Neural progenitor cell (in vitro differentiated cells): ENCODE results near the gene EAF1. TPM values are rescaled to one million over a fixed set of nuclear protein-coding genes. Genes with fewer than 3 reads are reported as not detected.
A peak's percentile ranks its signal among the peaks of the same experiment; 100 is the strongest.

Source experiments
- DNase-seq: peaks from one replicate; pipeline ENCODE4 v3.0.0-alpha.2; 2016; ENCODE audit warnings: low spot score
- H2AFZ ChIP-seq: fragments of 200-600 bp; sonication (generic); replicated peaks from 2 replicates; pipeline ENCODE4 v1.6.1; 2016; ENCODE audit warnings: antibody characterized with exemption
- H3F3A ChIP-seq: fragments of 200-600 bp; sonication (generic); 2 replicates; pipeline ENCODE4 v1.6.1; 2016; ENCODE audit warnings: antibody characterized with exemption, low read depth
- H3K27ac ChIP-seq: fragments of 200-600 bp; sonication (generic); 2 replicates; pipeline ENCODE4 v1.5.1; 2016; ENCODE audit warnings: mild to moderate bottlenecking
- H3K27me3 ChIP-seq: fragments of 200-600 bp; sonication (generic); 2 replicates; pipeline ENCODE4 v1.6.1; 2016; ENCODE audit warnings: mild to moderate bottlenecking, moderate library complexity
- H3K36me3 ChIP-seq: fragments of 200-600 bp; sonication (generic); 2 replicates; pipeline ENCODE4 v1.5.1; 2016
- H3K4me1 ChIP-seq: fragments of 200-600 bp; sonication (generic); 2 replicates; pipeline ENCODE4 v1.6.1; 2016; ENCODE audit warnings: mixed run types
- H3K4me2 ChIP-seq: fragments of 200-600 bp; sonication (generic); 2 replicates; pipeline ENCODE4 v1.6.1; 2016
- H3K4me3 ChIP-seq: fragments of 200-600 bp; sonication (generic); 2 replicates; pipeline ENCODE4 v1.5.1; 2016
- H3K79me2 ChIP-seq: fragments of 200-600 bp; sonication (generic); 2 replicates; pipeline ENCODE4 v1.6.1; 2016; ENCODE audit warnings: low read depth
- H3K9ac ChIP-seq: fragments of 200-600 bp; sonication (generic); 2 replicates; pipeline ENCODE4 v1.6.1; 2016
- H3K9me3 ChIP-seq: fragments of 200-600 bp; sonication (generic); 2 replicates; pipeline ENCODE4 v1.5.1; 2016; ENCODE audit warnings: low read depth
- H4K20me1 ChIP-seq: fragments of 200-600 bp; sonication (generic); 2 replicates; pipeline ENCODE4 v1.6.1; 2016; ENCODE audit warnings: low read depth
- H3K27ac Mint-ChIP-seq: 3 replicates; pipeline ENCODE4 v1.8.0; 2021; ENCODE audit warnings: mixed read lengths
- H3K27me3 Mint-ChIP-seq: 2 replicates; pipeline ENCODE4 v1.8.0; 2022; ENCODE audit warnings: low read depth, mild to moderate bottlenecking, inconsistent platforms, moderate library complexity, mixed read lengths; ENCODE audit not compliant: insufficient read depth
- H3K36me3 Mint-ChIP-seq: 3 replicates; pipeline ENCODE4 v1.8.0; 2021; ENCODE audit warnings: mixed read lengths
- H3K4me1 Mint-ChIP-seq: 3 replicates; pipeline ENCODE4 v1.8.0; 2021; ENCODE audit warnings: mixed read lengths
- H3K4me3 Mint-ChIP-seq: 3 replicates; pipeline ENCODE4 v1.8.0; 2021; ENCODE audit warnings: mild to moderate bottlenecking, moderate library complexity, mixed read lengths
- H3K9me3 Mint-ChIP-seq: 3 replicates; pipeline ENCODE4 v1.8.0; 2020; ENCODE audit warnings: mixed read lengths
- CTCF ChIP-seq: fragments of 200-600 bp; sonication (generic); IDR thresholded peaks from 2 replicates; pipeline ENCODE4 v1.5.1; 2017; ENCODE audit warnings: antibody characterized with exemption, mild to moderate bottlenecking
- EZH2 ChIP-seq: fragments of 200-600 bp; sonication (generic); IDR thresholded peaks from 2 replicates; pipeline ENCODE4 v1.6.1; 2017; ENCODE audit warnings: antibody characterized with exemption, mild to moderate bottlenecking, moderate library complexity
- EZH2phosphoT487 ChIP-seq: fragments of 200-600 bp; sonication (generic); IDR thresholded peaks from 2 replicates; pipeline ENCODE4 v1.6.1; 2017; ENCODE audit warnings: antibody characterized with exemption
- total RNA-seq: library from RNA; depleted of rRNA; stranded (reverse); fragments of >200 nt; gene quantifications from 2 replicates; pipeline ENCODE4 v1.2.3, GENCODE V29; 2015; ENCODE audit warnings: low replicate concordance

The EAF1 gene
- total RNA-seq = 34.2 and 36.8 TPM in 2 replicates

GRCh38 chr3:15427182-15427880 lies at the start of gene EAF1, which contains the start of gene METTL6:
Gene EAF1, plus strand, starts transcription at chr3:15427598. Its CDS starts 182 bp downstream, at chr3:15427780.
Gene METTL6, minus strand, starts transcription at chr3:15427544. Its CDS starts 1,033 bp downstream, at chr3:15426511.
- Histone ChIP-seq H3K4me1 (peaks cover 17% of the 10 kb centered on the region), H3K9me3 (no peaks in the 10 kb centered on the region), H3K4me3 (peak within 1 kb of the TSS; percentile 99), H3K27ac (peak within 1 kb of the TSS; percentile 34), H3K27me3 (no peaks in the 10 kb centered on the region), H3F3A (no peaks in the 10 kb centered on the region), H3K36me3 (peaks cover 4% of the 10 kb centered on the region), H3K9ac (peak within 1 kb of the TSS; percentile 92), H3K4me2 (peak within 1 kb of the TSS; percentile 81), H3K79me2 (peaks cover 69% of the 10 kb centered on the region), H2AFZ (peak within 1 kb of the TSS; percentile 95), H4K20me1 (peaks cover 13% of the 10 kb centered on the region)
- Mint-ChIP-seq H3K27ac (peak within 1 kb of the TSS; percentile 95), H3K9me3 (no peaks in the 10 kb centered on the region), H3K4me3 (peak within 1 kb of the TSS; percentile 97), H3K4me1 (peaks cover 34% of the 10 kb centered on the region), H3K36me3 (peaks cover 11% of the 10 kb centered on the region), H3K27me3 (no peaks in the 10 kb centered on the region)
- peak; percentile 85 for DNase-seq
- TF ChIP-seq EZH2phosphoT487 (no peak), EZH2 (peak; percentile 21), CTCF (peak; percentile 41)

DNA sequence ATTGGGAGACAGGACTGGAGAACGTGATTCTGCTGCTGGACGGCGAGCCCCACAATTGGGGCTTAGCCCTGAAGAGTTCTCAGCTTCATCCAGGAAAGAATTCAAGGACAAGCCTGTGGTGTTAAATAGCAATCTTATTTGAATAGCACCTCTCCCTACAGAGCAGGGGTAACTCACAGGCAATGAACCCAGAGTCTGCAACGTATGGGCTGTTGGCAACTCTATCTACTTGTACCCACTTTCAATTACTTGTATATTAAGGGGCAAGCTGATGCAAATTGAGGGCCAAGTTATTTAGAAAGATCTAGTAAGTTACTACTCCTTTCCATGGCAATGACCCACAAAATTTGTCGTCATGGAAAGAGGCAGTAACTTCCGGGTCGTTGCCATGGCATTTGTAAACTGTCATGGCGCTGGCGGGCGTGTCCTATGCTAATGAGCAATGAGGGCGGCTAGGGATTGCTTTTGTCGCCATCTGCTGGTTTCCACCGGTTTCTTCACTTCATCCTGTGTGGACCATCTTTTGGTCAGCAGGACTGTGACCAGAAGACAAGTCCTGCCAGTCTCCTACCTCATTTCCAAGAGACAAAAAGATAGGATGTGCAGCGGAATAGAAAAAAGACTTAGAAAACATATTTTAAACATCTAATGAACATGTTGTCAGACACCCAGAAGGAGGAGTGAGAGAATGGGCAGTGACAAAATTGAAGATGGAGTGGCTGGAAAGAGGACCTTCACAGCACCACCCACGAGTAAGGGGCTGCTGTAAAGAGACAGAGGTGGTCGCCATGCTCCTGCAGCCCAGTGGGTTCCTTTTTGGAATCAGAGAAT lies 49.2 kb upstream of the EAF1 start:
- no peaks in the 10 kb centered on the region for H3F3A ChIP-seq
- H3K4me1 ChIP-seq = no peaks in the 10 kb centered on the region
- Mint-ChIP-seq H3K27ac (peak overlapping the region; percentile 13), H3K4me1 (no peaks in the 10 kb centered on the region), H3K9me3 (no peaks in the 10 kb centered on the region), H3K4me3 (no peak overlapping the region), H3K27me3 (peaks cover 6% of the 10 kb centered on the region), H3K36me3 (no peaks in the 10 kb centered on the region)
- H3K27ac ChIP-seq = no peak overlapping the region
- H3K79me2 ChIP-seq = no peaks in the 10 kb centered on the region
- DNase-seq = peak; percentile 94
- H3K4me2 ChIP-seq = peak overlapping the region; percentile 48
- no peaks in the 10 kb centered on the region for H4K20me1 ChIP-seq
- no peaks in the 10 kb centered on the region for H3K9me3 ChIP-seq
- H3K4me3 ChIP-seq = peak overlapping the region; percentile 21
- H2AFZ ChIP-seq = peak overlapping the region; percentile 88
- no peaks in the 10 kb centered on the region for H3K27me3 ChIP-seq
- peak; percentile 85 for TF ChIP-seq CTCF
- no peak for TF ChIP-seq EZH2phosphoT487
- no peaks in the 10 kb centered on the region for H3K36me3 ChIP-seq
- H3K9ac ChIP-seq = no peak overlapping the region

DNA sequence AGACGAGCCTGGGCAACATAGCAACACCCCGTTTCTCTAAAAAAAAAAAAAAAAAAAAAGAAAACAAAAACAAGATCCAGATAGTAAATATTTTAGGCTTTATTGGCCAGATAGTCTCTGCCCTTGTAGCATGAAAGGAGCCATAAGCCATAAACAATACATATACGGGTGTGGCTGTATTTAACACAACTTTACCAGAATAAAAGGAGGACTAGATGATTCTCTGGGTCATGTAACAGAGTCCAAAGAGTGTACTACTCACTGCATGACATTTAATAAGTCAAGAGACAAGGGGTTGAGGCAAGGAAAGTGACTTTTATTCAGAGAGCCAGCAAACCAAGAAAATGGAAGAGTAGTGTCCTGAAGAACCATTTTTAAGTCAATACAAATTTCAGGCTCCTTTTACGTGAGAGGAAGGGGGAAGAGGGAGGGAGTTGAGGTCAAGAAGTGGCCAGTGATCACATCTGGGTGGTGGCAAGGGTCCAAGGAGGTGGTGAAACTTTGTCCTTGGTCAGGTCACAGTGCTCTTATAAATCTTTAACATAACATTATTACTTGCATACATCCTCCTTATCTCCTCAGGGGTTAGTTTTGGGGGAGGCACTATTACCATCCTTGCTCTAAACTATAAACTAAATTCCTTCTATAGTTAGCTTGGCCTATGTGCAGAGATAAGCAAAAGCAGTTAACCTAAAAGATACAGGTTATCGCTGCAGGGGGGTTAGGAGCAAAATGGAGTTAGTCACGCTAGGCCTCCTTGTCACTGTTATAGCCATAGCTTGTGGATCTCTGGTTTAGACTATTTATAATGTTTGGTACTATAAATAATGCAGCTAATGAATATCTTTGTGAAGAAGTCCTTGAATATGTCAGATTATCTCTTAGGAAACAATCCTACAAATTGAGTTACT lies 46.2 kb upstream of the EAF1 start:
- DNase-seq = no peak
- Mint-ChIP-seq H3K9me3 (peaks cover 6% of the 10 kb centered on the region), H3K4me3 (no peak overlapping the region), H3K27me3 (peaks cover 4% of the 10 kb centered on the region), H3K36me3 (no peaks in the 10 kb centered on the region), H3K27ac (no peak overlapping the region), H3K4me1 (no peaks in the 10 kb centered on the region)
- no peaks in the 10 kb centered on the region for H3K36me3 ChIP-seq
- no peak overlapping the region for H2AFZ ChIP-seq
- no peaks in the 10 kb centered on the region for H4K20me1 ChIP-seq
- no peaks in the 10 kb centered on the region for H3K79me2 ChIP-seq
- no peaks in the 10 kb centered on the region for H3K27me3 ChIP-seq
- no peak overlapping the region for H3K4me3 ChIP-seq
- no peak overlapping the region for H3K27ac ChIP-seq
- no peak for TF ChIP-seq EZH2phosphoT487
- no peaks in the 10 kb centered on the region for H3K4me1 ChIP-seq
- no peak overlapping the region for H3K9ac ChIP-seq
- no peaks in the 10 kb centered on the region for H3K9me3 ChIP-seq
- H3F3A ChIP-seq = no peaks in the 10 kb centered on the region
- H3K4me2 ChIP-seq = no peak overlapping the region
